ENCODE measurements around the gene ANKRD10.
A peak's percentile ranks its signal among the peaks of the same experiment; 100 is the strongest.
"Not testable (repeated sequence)": the region's sequence is repeated elsewhere in the genome, so short reads cannot be mapped to it uniquely, and the experiment has no call there.

ANKRD10 gene

GRCh38 chr13:110915057-110915873 lies at the start of gene ANKRD10:
TSS of gene ANKRD10 (minus strand) at chr13:110915069. CDS start at chr13:110914934, 135 bp downstream.
- peak; percentile 98 for DNase-seq

GRCh38 chr13:110964229-110965037 lies 49.6 kb upstream of the ANKRD10 start:
- no peak for DNase-seq

DNA sequence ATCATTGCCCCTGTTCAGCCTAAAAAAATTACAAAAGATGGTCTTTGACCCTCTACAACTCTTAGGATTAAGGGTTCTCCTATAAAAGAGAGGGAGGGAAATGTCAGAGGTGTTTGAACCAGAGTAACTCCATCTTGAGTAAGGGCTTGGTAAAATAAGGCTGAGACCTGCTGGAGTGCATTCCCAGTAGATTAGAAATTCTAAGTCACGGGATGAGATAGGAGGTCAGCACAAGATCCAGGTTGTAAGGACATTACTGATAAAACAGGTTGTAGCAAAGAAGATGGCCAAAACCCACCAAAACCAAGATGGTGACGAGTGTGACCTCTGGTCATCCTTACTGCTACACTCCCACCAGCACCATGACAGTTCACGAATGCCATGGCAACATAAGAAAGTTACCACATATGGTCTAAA lies 48.7 kb upstream of the ANKRD10 start:
- DNase-seq: no peak

GRCh38 chr13:110961959-110962358 lies 47.1 kb upstream of the ANKRD10 start:
- no peak for DNase-seq

- DNase-seq: no peak
Measured at GRCh38 chr13:110960204-110960603, 45.3 kb upstream of the ANKRD10 start.

GRCh38 chr13:110957931-110958330 lies 43.1 kb upstream of the ANKRD10 start:
- DNase-seq: no peak

- no peak for DNase-seq
Measured at GRCh38 chr13:110957181-110957884, 42.5 kb upstream of the ANKRD10 start.

DNA sequence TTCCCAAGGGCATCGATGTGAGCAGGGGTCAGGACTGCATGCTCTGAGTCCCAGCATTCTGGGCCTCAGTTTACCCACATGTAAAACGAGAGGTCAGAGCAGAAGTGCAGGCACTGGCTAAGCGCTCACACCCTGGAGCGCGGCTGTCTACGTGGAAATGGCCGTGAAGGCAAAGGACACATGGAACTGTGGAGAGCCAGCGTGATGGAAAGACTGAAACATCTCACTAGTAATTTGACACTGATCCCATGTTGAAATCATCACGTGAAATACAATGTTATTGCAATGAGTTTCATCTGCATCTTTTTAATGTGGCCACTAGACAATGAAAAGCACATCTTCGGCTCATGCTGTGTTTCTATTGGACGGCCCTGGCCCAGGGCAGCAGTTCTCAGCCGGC lies 41.3 kb upstream of the ANKRD10 start:
- DNase-seq: not testable (repeated sequence)

GRCh38 chr13:110955608-110956007 lies 40.7 kb upstream of the ANKRD10 start:
- DNase-seq: not testable (repeated sequence)

DNA sequence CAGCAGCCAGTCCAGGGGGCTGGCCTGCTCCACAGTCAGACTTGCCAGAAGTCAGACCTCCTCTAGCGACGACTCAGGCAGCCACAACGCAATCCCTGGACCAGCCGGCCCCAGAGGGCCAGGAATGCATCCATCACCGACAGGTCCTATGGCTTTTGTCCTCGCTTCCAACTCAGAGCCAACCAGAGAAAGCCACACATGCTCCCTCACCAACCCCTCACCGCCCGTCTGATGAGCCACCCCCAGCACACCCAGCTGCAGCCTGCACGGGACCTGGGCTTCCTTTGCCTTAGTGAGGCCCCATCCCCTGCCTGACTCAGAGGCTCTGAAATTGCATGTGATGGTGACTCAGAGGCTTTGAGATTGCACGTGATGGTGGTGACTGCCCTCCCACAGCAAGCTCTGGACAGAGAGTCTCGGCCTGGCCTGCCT lies 40.2 kb upstream of the ANKRD10 start:
- peak; percentile 85 for DNase-seq

DNA sequence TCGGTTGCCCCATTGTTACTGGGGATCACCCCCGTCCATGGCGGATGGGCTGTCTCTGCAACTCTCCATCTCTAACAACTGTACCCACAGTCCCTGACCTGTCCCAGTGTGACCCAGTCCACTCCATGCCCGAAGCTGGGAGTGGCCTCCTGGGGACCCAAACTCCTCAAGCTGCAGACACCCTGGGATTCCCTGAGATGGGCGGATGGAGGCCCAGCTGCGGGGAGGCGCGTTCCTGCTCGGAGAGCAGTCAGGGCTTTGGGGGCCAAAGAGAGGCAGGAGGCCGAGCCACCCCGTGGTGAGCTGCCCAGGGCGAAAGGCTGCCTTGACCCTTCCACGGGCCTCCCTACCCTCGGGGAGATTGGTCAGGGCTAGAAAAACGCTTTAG lies 39.7 kb upstream of the ANKRD10 start:
- not testable (repeated sequence) for DNase-seq

GRCh38 chr13:110953833-110954532 lies 39.1 kb upstream of the ANKRD10 start:
- no peak for DNase-seq

GRCh38 chr13:110953416-110953815 lies 38.5 kb upstream of the ANKRD10 start:
- no peak for DNase-seq

GRCh38 chr13:110952135-110952534 lies 37.3 kb upstream of the ANKRD10 start:
- peak; percentile 72 for DNase-seq

GRCh38 chr13:110950819-110951570 lies 36.1 kb upstream of the ANKRD10 start:
- no peak for DNase-seq

GRCh38 chr13:110950356-110950755 lies 35.5 kb upstream of the ANKRD10 start:
- no peak for DNase-seq

DNA sequence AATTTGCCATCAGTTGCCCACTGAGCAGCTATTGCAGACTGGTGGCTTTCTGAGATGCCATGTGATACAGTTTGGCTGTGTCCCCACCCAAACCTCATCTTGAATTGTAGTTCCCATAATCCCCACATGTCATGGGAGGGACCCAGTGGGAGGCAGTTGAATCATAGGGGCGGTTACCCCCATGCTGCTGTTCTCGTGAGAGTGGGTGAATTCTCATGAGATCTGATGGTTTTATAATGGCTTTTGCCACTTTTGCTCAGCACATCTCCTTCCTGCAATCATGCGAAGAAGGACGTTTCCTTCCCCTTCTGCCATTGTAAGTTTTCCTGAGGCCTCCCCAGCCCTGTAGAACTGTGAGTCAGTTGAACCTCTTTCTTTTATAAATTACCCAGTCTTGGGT lies 34.8 kb upstream of the ANKRD10 start:
- no peak for DNase-seq

- no peak for DNase-seq
Measured at GRCh38 chr13:110949116-110949515, 34.2 kb upstream of the ANKRD10 start.

- DNase-seq: not testable (repeated sequence)
Measured at GRCh38 chr13:110947338-110947737, 32.5 kb upstream of the ANKRD10 start.

DNA sequence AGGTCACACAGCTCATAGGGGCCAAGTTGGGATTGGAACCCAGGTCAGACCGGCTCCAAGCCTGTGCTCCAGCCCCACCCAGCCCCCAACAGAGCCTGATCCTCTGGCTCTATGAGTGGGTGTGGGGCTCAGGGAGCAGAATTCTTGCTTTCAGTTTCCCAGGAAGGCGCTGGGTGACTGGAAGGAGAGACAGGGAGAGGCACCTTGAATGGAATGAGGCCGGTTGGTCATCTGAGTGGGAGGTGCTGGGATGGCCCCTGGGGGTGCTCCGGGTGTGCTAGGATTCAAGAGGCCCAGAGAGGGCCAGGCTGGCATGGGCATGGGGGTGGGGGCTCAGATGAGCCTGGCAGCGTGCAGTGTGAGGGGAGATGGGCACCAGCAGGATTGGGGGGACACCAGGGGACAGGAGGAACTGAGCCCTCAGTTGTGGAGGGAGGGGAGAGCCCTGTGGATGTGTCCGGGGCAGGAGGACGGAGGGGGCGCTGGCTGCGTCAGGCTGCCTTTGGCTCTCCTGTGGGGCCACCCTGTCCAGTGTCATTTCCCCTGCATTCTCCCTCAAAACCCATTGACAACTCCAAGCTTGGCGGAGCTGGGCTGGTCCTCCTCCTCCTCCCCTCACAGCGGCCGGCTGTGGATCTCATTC lies 31.2 kb upstream of the ANKRD10 start:
- DNase-seq: no peak
